Liver (tissue), 9 donors: ENCODE results near the gene MMEL1. TPM values are rescaled to one million over a fixed set of nuclear protein-coding genes. Genes with fewer than 3 reads are reported as not detected.

Source experiments
- DNase-seq: peaks from one replicate; pipeline ENCODE4 v3.0.0-alpha.2; 2017; ENCODE audit warnings: low spot score
- H3K27ac ChIP-seq, 2 donors: one replicate each; pipeline ENCODE4 v1.7.0; 2013; ENCODE audit warnings: inconsistent platforms in 2 of 2, low read length in 2 of 2, control low read depth in 1 of 2, low read depth in 1 of 2, mild to moderate bottlenecking in 1 of 2
- H3K27me3 ChIP-seq, 4 donors: one replicate each; pipeline versions ENCODE4 v1.6.1 to v1.7.0; 2013; ENCODE audit warnings: low read length in 3 of 4, inconsistent platforms in 1 of 4, mild to moderate bottlenecking in 1 of 4, moderate library complexity in 1 of 4; ENCODE audit not compliant: control insufficient read depth in 4 of 4, insufficient read depth in 4 of 4
- H3K36me3 ChIP-seq, 4 donors: one replicate each; pipeline versions ENCODE4 v1.6.1 to v1.7.0; 2013; ENCODE audit warnings: low read length in 3 of 4, mild to moderate bottlenecking in 3 of 4, low read depth in 1 of 4, moderate library complexity in 1 of 4; ENCODE audit not compliant: control insufficient read depth in 4 of 4, insufficient read depth in 3 of 4
- H3K4me1 ChIP-seq, 4 donors: one replicate each; pipeline versions ENCODE4 v1.6.1 to v1.7.0; 2013; ENCODE audit warnings: low read length in 3 of 4, mild to moderate bottlenecking in 3 of 4, moderate library complexity in 1 of 4; ENCODE audit not compliant: control insufficient read depth in 4 of 4, insufficient read depth in 4 of 4
- H3K4me3 ChIP-seq, 3 donors: one replicate each; pipeline versions ENCODE4 v1.6.1 to v1.7.0; 2013; ENCODE audit warnings: low read length in 3 of 3, control low read depth in 1 of 3, low read depth in 1 of 3, mild to moderate bottlenecking in 1 of 3
- H3K9ac ChIP-seq, 2 donors: one replicate each; pipeline ENCODE4 v1.7.0; 2013; ENCODE audit warnings: low read length in 2 of 2, mild to moderate bottlenecking in 2 of 2, moderate library complexity in 2 of 2, control low read depth in 1 of 2, low read depth in 1 of 2
- H3K9me3 ChIP-seq, 4 donors: one replicate each; pipeline versions ENCODE4 v1.6.1 to v1.7.0; 2013; ENCODE audit warnings: low read length in 3 of 4; ENCODE audit not compliant: control insufficient read depth in 4 of 4
- CTCF ChIP-seq: fragments of 150-350 bp; IDR thresholded peaks from 2 replicates; pipeline ENCODE4 v1.5.1; 2017; ENCODE audit warnings: improper control_type of control experiment, low read depth, low read length; ENCODE audit not compliant: missing input control
- EGR1 ChIP-seq, 2 donors: IDR thresholded peaks; 2 replicates each; pipeline ENCODE4 v1.6.1; 2016 to 2018; ENCODE audit warnings: antibody characterized with exemption in 2 of 2, low read depth in 2 of 2
- FOXA1 ChIP-seq: IDR thresholded peaks from 2 replicates; pipeline ENCODE4 v1.6.1; 2016; ENCODE audit warnings: antibody characterized with exemption
- GABPA ChIP-seq, 2 donors: IDR thresholded peaks in 1 of 2; conservative IDR thresholded peaks in 1 of 2; 2 replicates each; pipeline ENCODE4 v1.6.1; 2016; ENCODE audit warnings: antibody characterized with exemption in 2 of 2, mild to moderate bottlenecking in 1 of 2, moderate library complexity in 1 of 2
- HNF4A ChIP-seq, 2 donors: conservative IDR thresholded peaks; 2 replicates each; pipeline ENCODE4 v1.6.1; 2016; ENCODE audit warnings: antibody characterized with exemption in 2 of 2, mild to moderate bottlenecking in 2 of 2
- HNF4G ChIP-seq: IDR thresholded peaks from 2 replicates; pipeline ENCODE4 v1.6.1; 2016; ENCODE audit warnings: antibody characterized with exemption
- JUND ChIP-seq, 2 donors: IDR thresholded peaks; 2 replicates each; pipeline ENCODE4 v1.6.1; 2016; ENCODE audit warnings: antibody characterized with exemption in 2 of 2
- MAX ChIP-seq: IDR thresholded peaks from 2 replicates; pipeline ENCODE4 v1.6.1; 2016; ENCODE audit warnings: antibody characterized with exemption
- NR2F2 ChIP-seq: IDR thresholded peaks from 2 replicates; pipeline ENCODE4 v1.6.1; 2016; ENCODE audit warnings: antibody characterized with exemption
- RAD21 ChIP-seq, 2 donors: IDR thresholded peaks; 2 replicates each; pipeline ENCODE4 v1.6.1; 2016; ENCODE audit warnings: antibody characterized with exemption in 2 of 2, mild to moderate bottlenecking in 2 of 2
- REST ChIP-seq: IDR thresholded peaks from 2 replicates; pipeline ENCODE4 v1.6.1; 2016; ENCODE audit warnings: antibody characterized with exemption, mild to moderate bottlenecking
- RXRA ChIP-seq, 2 donors: IDR thresholded peaks; 2 replicates each; pipeline ENCODE4 v1.6.1; 2017 to 2018; ENCODE audit warnings: antibody characterized with exemption in 2 of 2, mild to moderate bottlenecking in 1 of 2
- SP1 ChIP-seq: IDR thresholded peaks from 2 replicates; pipeline ENCODE4 v1.6.1; 2018; ENCODE audit warnings: antibody characterized with exemption, mild to moderate bottlenecking
- TAF1 ChIP-seq: conservative IDR thresholded peaks from 2 replicates; pipeline ENCODE4 v1.6.1; 2016; ENCODE audit warnings: antibody characterized with exemption, mild to moderate bottlenecking
- ZBTB33 ChIP-seq: IDR thresholded peaks from 2 replicates; pipeline ENCODE4 v1.6.1; 2016; ENCODE audit warnings: antibody characterized with exemption
- WGBS: extraction: QIAGEN DNeasy Blood & Tissue Kit; methylation state at CpG from one replicate; pipeline ENCODE4 v1.1.7; 2013; 5-methylcytosine and 5-hydroxymethylcytosine counted together
- polyA plus RNA-seq, 2 donors: library from polyadenylated mRNA; stranded (reverse) in 1 of 2; unstranded in 1 of 2; fragments of 200-250 nt in 1 of 2; fragments of >200 nt in 1 of 2; fragmentation: Nextera tagmentation in 1 of 2; extraction: Ambion mirVana in 1 of 2; gene quantifications; one replicate each; pipeline versions ENCODE4 v1.2.1 to v1.2.3, GENCODE V29; 2013 to 2015
- total RNA-seq, 2 donors: library from RNA; depleted of rRNA; stranded (reverse); fragments of >200 nt; gene quantifications; one replicate each; pipeline ENCODE4 v1.2.3, GENCODE V29; 2014
- donor health status: healthy.
- donor health status: healthy.
- donor health status: healthy.
- donor health status: healthy.
- donor health status: healthy.

Gene MMEL1
- total and polyA plus RNA-seq, 4 donors, result under 0.01 to 0.42 TPM; not detected in 2

GRCh38 chr1:2603521-2604155 lies 29.2 kb downstream of the MMEL1 start:
- H3K9me3 ChIP-seq, result no peaks in the 10 kb centered on the region
- no peak for TF ChIP-seq NR2F2
- TF ChIP-seq JUND (IDR thresholded peaks at IDR 0.05), result no peak
- TF ChIP-seq EGR1 (IDR thresholded peaks at IDR 0.05; ENCODE audit: low read depth in 2 of 2), result no peak
- TF ChIP-seq HNF4A (conservative IDR thresholded peaks at IDR 0.05), result no peak
- TF ChIP-seq CTCF, result no peak
- no peak for TF ChIP-seq ZBTB33
- TF ChIP-seq HNF4G, result no peak
- no peak for TF ChIP-seq FOXA1
- TF ChIP-seq GABPA (IDR thresholded peaks at IDR 0.05 in 1 of 2, conservative IDR thresholded peaks at IDR 0.05 in 1 of 2), result no peak
- TF ChIP-seq RXRA (IDR thresholded peaks at IDR 0.05), result no peak
- no peak for TF ChIP-seq REST
- no peak for TF ChIP-seq TAF1
- H3K4me3 ChIP-seq, result no peak overlapping the region
- no peaks in the 10 kb centered on the region for H3K4me1 ChIP-seq
- H3K27me3 ChIP-seq, result no peaks in the 10 kb centered on the region
- WGBS, result 86% methylated on average over 25 of the region's 25 CpGs
- H3K9ac ChIP-seq, result no peak overlapping the region
- DNase-seq, result no peak
- H3K27ac ChIP-seq, result no peak overlapping the region
- H3K36me3 ChIP-seq, result no peaks in the 10 kb centered on the region

- 78% methylated on average over 18 of the region's 18 CpGs for WGBS
- no peak for DNase-seq
- no peak for TF ChIP-seq FOXA1
- TF ChIP-seq CTCF, result no peak
- TF ChIP-seq EGR1 (IDR thresholded peaks at IDR 0.05; ENCODE audit: low read depth in 2 of 2), result no peak
- no peak for TF ChIP-seq HNF4A (conservative IDR thresholded peaks at IDR 0.05)
- no peak for TF ChIP-seq ZBTB33
- TF ChIP-seq MAX, result no peak
- no peak for TF ChIP-seq GABPA (IDR thresholded peaks at IDR 0.05 in 1 of 2, conservative IDR thresholded peaks at IDR 0.05 in 1 of 2)
- no peak for TF ChIP-seq SP1
- no peak for TF ChIP-seq RAD21 (IDR thresholded peaks at IDR 0.05)
These were observed 29.8 kb downstream of the MMEL1 start for GRCh38 chr1:2602866-2603520.

More at GRCh38 chr1:2602866-2603520, 29.8 kb downstream of the MMEL1 start:
- Histone ChIP-seq H3K9ac (no peak overlapping the region), H3K36me3 (no peaks in the 10 kb centered on the region), H3K27me3 (no peaks in the 10 kb centered on the region), H3K4me1 (no peaks in the 10 kb centered on the region), H3K9me3 (no peaks in the 10 kb centered on the region), H3K27ac (no peak overlapping the region), H3K4me3 (no peak overlapping the region)
